Tibial nerve (tissue), 4 donors: Measurements from ENCODE around the gene KCNH5. TPM values are rescaled to one million over a fixed set of nuclear protein-coding genes. Genes with fewer than 3 reads are reported as not detected.

Experiments
- DNase-seq, 2 donors: peaks; one replicate each; pipeline ENCODE4 v3.0.0-alpha.2; 2019; ENCODE audit warnings: low spot score in 2 of 2
- H3K27ac ChIP-seq, 4 donors: fragments of 200-600 bp; sonication (generic) in 3 of 4; one replicate each; pipeline ENCODE4 v1.5.1; 2017 to 2019; ENCODE audit warnings: mild to moderate bottlenecking in 1 of 4
- H3K27me3 ChIP-seq, 2 donors: fragments of 200-600 bp; sonication (generic) in 1 of 2; one replicate each; pipeline versions ENCODE4 v1.5.1 to v1.6.0; 2017 to 2019
- H3K36me3 ChIP-seq, 3 donors: fragments of 200-600 bp; sonication (generic); one replicate each; pipeline ENCODE4 v1.5.1; 2018 to 2019
- H3K4me1 ChIP-seq, 4 donors: fragments of 200-600 bp; sonication (generic) in 3 of 4; one replicate each; pipeline ENCODE4 v1.5.1; 2017 to 2019
- H3K4me3 ChIP-seq, 4 donors: fragments of 200-600 bp; sonication (generic) in 3 of 4; one replicate each; pipeline ENCODE4 v1.5.1; 2017 to 2019; ENCODE audit warnings: mild to moderate bottlenecking in 1 of 4, moderate library complexity in 1 of 4
- H3K9me3 ChIP-seq, 4 donors: fragments of 200-600 bp; sonication (generic) in 3 of 4; one replicate each; pipeline ENCODE4 v1.5.1; 2017 to 2019
- CTCF ChIP-seq, 5 experiments: fragments of 200-600 bp in 3 of 5; fragments of 450-650 bp in 2 of 5; sonication (generic) in 3 of 5; IDR thresholded peaks; one replicate each; pipeline ENCODE4 v1.5.1; 2016 to 2019; ENCODE audit warnings: antibody characterized with exemption in 5 of 5, mild to moderate bottlenecking in 3 of 5, moderate library complexity in 2 of 5
- EP300 ChIP-seq, 2 donors: sonication (generic); formaldehyde crosslinking; IDR thresholded peaks; one replicate each; pipeline ENCODE4 v1.6.1; 2017; ENCODE audit warnings: antibody characterized with exemption in 2 of 2, mild to moderate bottlenecking in 1 of 2
- POLR2A ChIP-seq, 2 donors: fragments of 450-650 bp; IDR thresholded peaks; one replicate each; pipeline ENCODE4 v1.6.1; 2017; ENCODE audit warnings: antibody characterized with exemption in 2 of 2, mild to moderate bottlenecking in 2 of 2, moderate library complexity in 2 of 2
- WGBS, 2 donors: methylation state at CpG; one replicate each; pipeline ENCODE4 v1.1.5; 2018; 5-methylcytosine and 5-hydroxymethylcytosine counted together
- total RNA-seq, 4 donors: library from RNA; depleted of rRNA; stranded (reverse); fragments of >200 nt; gene quantifications; one replicate each; pipeline ENCODE4 v1.1.0, GENCODE V29; 2016

KCNH5 gene
- total RNA-seq, 4 donors from 2014 or later: not detected

DNA sequence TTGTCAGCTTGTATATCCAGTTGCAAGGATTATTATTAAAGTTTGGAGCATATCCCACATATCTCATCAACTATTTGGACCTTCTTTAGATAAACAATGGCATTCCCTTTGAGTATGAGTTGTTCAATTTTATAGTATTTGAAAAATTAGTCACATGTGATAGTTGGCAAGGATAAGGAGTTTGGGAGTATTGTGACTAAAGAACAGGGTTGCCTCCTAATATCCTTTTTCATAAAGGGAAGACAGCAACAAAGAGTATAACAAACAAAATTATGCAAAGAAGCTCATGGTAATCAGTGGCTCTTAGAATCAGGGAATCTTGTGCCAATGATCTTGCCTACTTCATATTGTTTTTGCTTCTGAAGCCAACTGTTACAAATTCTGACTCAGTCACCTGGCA is 31.2 kb upstream of the KCNH5 start:
- H3K9me3 ChIP-seq: peaks cover 0 to 3% (median 0%) of the 10 kb centered on the region in 4 donors
- H3K27me3 ChIP-seq: no peaks in the 10 kb centered on the region
- no peaks in the 10 kb centered on the region for H3K4me1 ChIP-seq
- no peak for DNase-seq
- H3K27ac ChIP-seq: no peak overlapping the region
- TF ChIP-seq EP300 (IDR thresholded peaks at IDR 0.05) (no peak), CTCF (IDR thresholded peaks at IDR 0.05) (no peak), POLR2A (IDR thresholded peaks at IDR 0.05) (no peak)
- H3K4me3 ChIP-seq: no peak overlapping the region
- no peaks in the 10 kb centered on the region for H3K36me3 ChIP-seq

GRCh38 chr14:63055631-63056030 is 10.4 kb upstream of the KCNH5 start:
- H3K9me3 ChIP-seq: no peaks in the 10 kb centered on the region
- TF ChIP-seq EP300 (IDR thresholded peaks at IDR 0.05) (no peak), CTCF (IDR thresholded peaks at IDR 0.05) (no peak), POLR2A (IDR thresholded peaks at IDR 0.05) (no peak)
- no peak for DNase-seq
- WGBS, 2 donors: 30 to 52% methylated on average over 1 of the region's 1 CpG
- H3K36me3 ChIP-seq: no peaks in the 10 kb centered on the region
- H3K27me3 ChIP-seq: no peaks in the 10 kb centered on the region
- no peaks in the 10 kb centered on the region for H3K4me1 ChIP-seq
- no peak overlapping the region for H3K27ac ChIP-seq
- H3K4me3 ChIP-seq: no peak overlapping the region

- Histone ChIP-seq H3K27me3 (peaks cover 0 to 6% of the 10 kb centered on the region in 2 donors), H3K27ac (no peak overlapping the region), H3K36me3 (no peaks in the 10 kb centered on the region), H3K4me3 (no peak overlapping the region), H3K4me1 (no peaks in the 10 kb centered on the region), H3K9me3 (no peaks in the 10 kb centered on the region)
- DNase-seq: no peak
- 49 to 68% methylated on average over 4 of the region's 4 CpGs for WGBS, 2 donors
- TF ChIP-seq POLR2A (IDR thresholded peaks at IDR 0.05) (no peak), EP300 (IDR thresholded peaks at IDR 0.05) (no peak), CTCF (IDR thresholded peaks at IDR 0.05) (no peak)
These were observed 6.7 kb upstream of the KCNH5 start for GRCh38 chr14:63051992-63052391.

DNA sequence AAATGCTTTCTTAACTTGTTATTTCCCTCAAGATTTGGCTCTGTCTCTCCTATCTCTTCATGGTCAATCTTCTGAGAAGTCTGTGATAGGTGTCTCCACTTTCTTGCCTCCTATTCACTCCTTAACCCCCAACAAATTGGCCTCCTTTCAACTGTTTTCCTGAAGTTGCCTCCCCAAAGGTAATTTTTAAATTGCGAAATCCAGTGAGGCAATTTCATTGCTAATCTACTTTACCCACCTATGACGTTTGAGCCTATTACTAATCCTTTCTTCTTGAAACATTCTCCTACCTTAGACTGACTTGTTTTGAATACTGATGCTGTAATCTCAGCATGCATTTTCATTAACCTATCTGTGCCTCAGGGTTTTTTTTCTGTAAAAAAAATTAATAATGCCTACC is 6.0 kb upstream of the KCNH5 start:
- DNase-seq: no peak
- no peak for TF ChIP-seq POLR2A (IDR thresholded peaks at IDR 0.05)
- no peak for TF ChIP-seq EP300 (IDR thresholded peaks at IDR 0.05)
- no peak for TF ChIP-seq CTCF (IDR thresholded peaks at IDR 0.05)
- 88 to 90% methylated on average over 2 of the region's 2 CpGs for WGBS, 2 donors
- Histone ChIP-seq H3K27ac (no peak overlapping the region), H3K9me3 (no peaks in the 10 kb centered on the region), H3K27me3 (peaks cover 0 to 12% of the 10 kb centered on the region in 2 donors), H3K36me3 (no peaks in the 10 kb centered on the region), H3K4me1 (peaks cover 0 to 1% (median 0%) of the 10 kb centered on the region in 4 donors), H3K4me3 (no peak overlapping the region)

GRCh38 chr14:63050694-63051093 is 5.4 kb upstream of the KCNH5 start:
- WGBS, 2 donors: 90 to 97% methylated on average over 2 of the region's 2 CpGs

More at GRCh38 chr14:63050694-63051093, 5.4 kb upstream of the KCNH5 start:
- Histone ChIP-seq H3K4me3 (no peak overlapping the region), H3K27ac (no peak overlapping the region), H3K27me3 (peaks cover 0 to 18% of the 10 kb centered on the region in 2 donors), H3K36me3 (no peaks in the 10 kb centered on the region), H3K4me1 (peaks cover 0 to 7% (median 5%) of the 10 kb centered on the region in 4 donors), H3K9me3 (no peaks in the 10 kb centered on the region)
- TF ChIP-seq CTCF (IDR thresholded peaks at IDR 0.05): no peak
- no peak for TF ChIP-seq POLR2A (IDR thresholded peaks at IDR 0.05)
- TF ChIP-seq EP300 (IDR thresholded peaks at IDR 0.05): no peak
- DNase-seq: no peak
